Measurements from ENCODE around the gene PRKCA.

DNA sequence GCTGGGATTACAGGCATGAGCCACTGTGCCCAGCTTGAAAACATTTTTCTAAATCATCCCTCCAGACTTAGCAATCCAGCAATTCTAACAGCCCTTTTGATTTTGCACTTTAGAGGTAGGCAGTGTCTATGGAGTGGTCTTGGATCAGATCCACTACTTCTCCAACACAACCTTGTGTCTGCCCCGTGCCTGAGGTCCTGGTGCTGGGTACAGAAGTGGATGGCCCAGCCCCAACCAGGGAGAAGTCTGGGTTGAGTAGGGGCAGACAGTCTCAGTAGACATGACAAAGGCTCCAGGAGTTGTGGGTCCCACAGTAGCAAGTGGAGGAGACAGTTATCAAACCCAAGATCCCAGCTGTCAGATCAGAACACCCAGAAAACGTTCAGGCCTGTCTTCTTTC is 460.6 kb downstream of the PRKCA start:
- TF ChIP-seq CTCF (IDR thresholded peaks at IDR 0.05) (no peak), EP300 (IDR thresholded peaks at IDR 0.05) (no peak)

Data from gastroesophageal sphincter (tissue), 3 donors.